ENCODE measurements around the gene HOXB3.

HOXB3 gene

GRCh38 chr17:48625495-48626244, 35.6 kb upstream of the HOXB3 start:
- peak; percentile 58 for DNase-seq (ENCODE audit: low spot score)

GRCh38 chr17:48624544-48625494, 34.8 kb upstream of the HOXB3 start:
- DNase-seq (ENCODE audit: low spot score) = no peak

GRCh38 chr17:48624118-48624517, 34.1 kb upstream of the HOXB3 start:
- no peak for DNase-seq (ENCODE audit: low spot score)

GRCh38 chr17:48623583-48623982, 33.5 kb upstream of the HOXB3 start:
- DNase-seq (ENCODE audit: low spot score) = no peak

- no peak for DNase-seq (ENCODE audit: low spot score)
Measured at GRCh38 chr17:48622857-48623256, 32.8 kb upstream of the HOXB3 start.

GRCh38 chr17:48621410-48622392, 31.7 kb upstream of the HOXB3 start:
- no peak for DNase-seq (ENCODE audit: low spot score)

- no peak for DNase-seq (ENCODE audit: low spot score)
Measured at GRCh38 chr17:48620461-48621139, 30.6 kb upstream of the HOXB3 start.

- no peak for DNase-seq (ENCODE audit: low spot score)
Measured at GRCh38 chr17:48619826-48620449, 29.9 kb upstream of the HOXB3 start.

- peak; percentile 88 for DNase-seq (ENCODE audit: low spot score)
Measured at GRCh38 chr17:48618256-48618896, 28.3 kb upstream of the HOXB3 start.

- no peak for DNase-seq (ENCODE audit: low spot score)
Measured at GRCh38 chr17:48617471-48618255, 27.6 kb upstream of the HOXB3 start.

GRCh38 chr17:48616717-48617470, 26.9 kb upstream of the HOXB3 start:
- DNase-seq (ENCODE audit: low spot score) = no peak

- DNase-seq (ENCODE audit: low spot score) = no peak
Measured at GRCh38 chr17:48615963-48616716, 26.1 kb upstream of the HOXB3 start.

GRCh38 chr17:48615047-48615962, 25.3 kb upstream of the HOXB3 start, which contains the start of gene HOXB8:
TSS of gene HOXB8 (minus strand) at chr17:48615292. CDS start at chr17:48614704, 588 bp downstream.
- no peak for DNase-seq (ENCODE audit: low spot score)

GRCh38 chr17:48613862-48614694, 24.0 kb upstream of the HOXB3 start:
- DNase-seq (ENCODE audit: low spot score) = no peak

- peak; percentile 70 for DNase-seq (ENCODE audit: low spot score)
Measured at GRCh38 chr17:48612854-48613691, 23.0 kb upstream of the HOXB3 start.
